Measurements from ENCODE around the gene TMEM150A. TPM values are rescaled to one million over a fixed set of nuclear protein-coding genes. Genes with fewer than 3 reads are reported as not detected.

The TMEM150A gene
- 10 to 100 TPM in 2 of 4 donors, 1 to 10 TPM in 2; 5.8 to 13.7 (median 9.5) TPM for total RNA-seq

GRCh38 chr2:85602476-85603234, at the start of gene TMEM150A:
Gene TMEM150A (minus strand): TSS chr2:85602698. CDS start chr2:85601948, 750 bp downstream.
- no peak for TF ChIP-seq CTCF (IDR thresholded peaks at IDR 0.05)
- peak in 1 of 2 donors; percentile 15 for TF ChIP-seq POLR2A (IDR thresholded peaks at IDR 0.05)
- WGBS, 2 donors = 0 to 2% methylated on average over 30 to 43 of the region's 73 CpGs
- H3K4me3 ChIP-seq (ENCODE audit: low read depth, poor library complexity, severe bottlenecking) = peak within 1 kb of the TSS; percentile 74
- peak; percentile 92 to 99 for DNase-seq (ENCODE audit: low spot score in 2 of 2)
- intact Hi-C loops (cut with DNase I; ENCODE audit: low total_unique reads) = no loop called here

GRCh38 chr2:85652056-85652455, 49.6 kb upstream of the TMEM150A start:
- DNase-seq (ENCODE audit: low spot score in 2 of 2) = no peak
- 100% methylated on average over 2 of the region's 2 CpGs for WGBS, 2 donors
- no peak overlapping the region for H3K4me3 ChIP-seq (ENCODE audit: low read depth, poor library complexity, severe bottlenecking)
- intact Hi-C loops (cut with DNase I; ENCODE audit: low total_unique reads) = no loop called here
- no peak for TF ChIP-seq CTCF (IDR thresholded peaks at IDR 0.05)
- TF ChIP-seq POLR2A (IDR thresholded peaks at IDR 0.05) = no peak

GRCh38 chr2:85651097-85651496, 48.6 kb upstream of the TMEM150A start:
- no peak for DNase-seq (ENCODE audit: low spot score in 2 of 2)
- TF ChIP-seq CTCF (IDR thresholded peaks at IDR 0.05) (no peak), POLR2A (IDR thresholded peaks at IDR 0.05) (no peak)
- intact Hi-C loops (cut with DNase I; ENCODE audit: low total_unique reads) = no loop called here
- WGBS, 2 donors = 82 to 86% methylated on average over 3 of the region's 3 CpGs
- H3K4me3 ChIP-seq (ENCODE audit: low read depth, poor library complexity, severe bottlenecking) = no peak overlapping the region

GRCh38 chr2:85650456-85650855, 48.0 kb upstream of the TMEM150A start:
- H3K4me3 ChIP-seq (ENCODE audit: low read depth, poor library complexity, severe bottlenecking) = no peak overlapping the region
- intact Hi-C loops (cut with DNase I; ENCODE audit: low total_unique reads) = no loop called here
- TF ChIP-seq POLR2A (IDR thresholded peaks at IDR 0.05) (no peak), CTCF (IDR thresholded peaks at IDR 0.05) (no peak)
- WGBS, 2 donors = 94 to 99% methylated on average over 4 of the region's 4 CpGs
- DNase-seq (ENCODE audit: low spot score in 2 of 2) = no peak

GRCh38 chr2:85649201-85650190, 47.0 kb upstream of the TMEM150A start:
- 83 to 85% methylated on average over 9 of the region's 9 CpGs for WGBS, 2 donors
- no peak overlapping the region for H3K4me3 ChIP-seq (ENCODE audit: low read depth, poor library complexity, severe bottlenecking)
- intact Hi-C loops (cut with DNase I; ENCODE audit: low total_unique reads) = loop anchor here (10.0 kb wide), 1 partner anchor 165 kb away; no protein-coding TSS in a partner anchor
- no peak for DNase-seq (ENCODE audit: low spot score in 2 of 2)
- TF ChIP-seq POLR2A (IDR thresholded peaks at IDR 0.05) (no peak), CTCF (IDR thresholded peaks at IDR 0.05) (no peak)
